GM19351 (cell line): Measurements from ENCODE around the gene CETN1.

Experiments used
- ATAC-seq: cut with Tn5 transposase; IDR thresholded peaks from one replicate; pipeline ENCODE4 v1.9.1; 2021; ENCODE audit warnings: mild to moderate bottlenecking, moderate library complexity; ENCODE audit not compliant: unreplicated experiment

The CETN1 gene

GRCh38 chr18:574865-575645, 5.1 kb upstream of the CETN1 start:
- ATAC-seq = no peak

DNA sequence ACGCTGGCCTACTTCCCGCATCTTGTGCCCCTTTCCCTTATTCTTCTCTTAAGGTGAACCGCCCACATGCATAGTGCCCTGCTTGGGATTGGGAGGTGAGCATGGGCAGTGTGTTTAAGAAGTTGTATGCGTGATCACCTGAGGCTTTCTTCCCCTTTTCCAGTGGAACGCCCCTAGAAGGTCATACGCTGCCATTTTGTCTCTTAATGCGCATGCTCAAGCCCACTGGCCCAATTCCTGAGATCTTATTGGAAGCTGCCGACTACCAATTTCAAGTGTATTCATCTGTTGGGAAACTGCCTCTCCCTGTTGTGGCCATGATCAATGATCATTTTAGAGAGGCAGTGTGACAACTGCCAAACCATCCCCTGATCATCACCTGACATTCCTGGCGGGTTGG, 3.3 kb upstream of the CETN1 start:
- ATAC-seq = no peak

DNA sequence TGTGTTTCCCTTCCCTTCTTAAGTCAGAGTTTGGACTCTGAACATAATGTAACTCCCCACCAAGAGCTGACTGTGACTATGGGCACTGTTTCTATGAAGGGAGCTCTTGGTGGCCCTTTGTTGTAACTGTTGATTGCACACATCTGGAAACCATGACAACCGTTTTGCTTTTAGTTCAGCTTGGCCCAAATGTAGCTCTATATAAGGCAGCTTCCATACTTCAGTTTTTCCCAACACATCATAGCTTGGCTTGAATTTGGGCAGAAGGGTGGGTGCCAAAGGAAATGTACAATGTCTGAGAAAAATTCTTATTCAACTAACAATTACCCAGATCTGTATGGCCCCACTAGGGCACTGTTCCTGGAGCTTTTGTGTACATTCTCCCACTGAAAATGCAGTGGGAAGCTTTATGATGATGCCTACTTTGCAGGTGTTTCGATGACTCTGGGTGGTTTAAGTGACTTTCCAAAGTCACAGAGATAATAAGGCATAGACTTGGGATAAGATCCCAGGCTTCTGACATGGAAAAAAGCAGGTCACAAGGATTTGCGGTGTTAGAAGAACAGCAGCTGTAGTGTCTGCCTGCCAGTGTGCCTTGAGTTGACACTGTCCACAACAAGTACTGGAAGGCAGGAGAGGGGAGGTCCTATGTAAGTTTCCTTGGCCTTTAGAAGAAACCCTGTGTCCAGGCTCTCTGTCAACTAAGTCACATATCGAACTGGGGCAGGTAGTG, 2.4 kb upstream of the CETN1 start:
- no peak for ATAC-seq

- ATAC-seq = no peak
These were observed 942 bp upstream of the CETN1 start for GRCh38 chr18:579238-579637.

DNA sequence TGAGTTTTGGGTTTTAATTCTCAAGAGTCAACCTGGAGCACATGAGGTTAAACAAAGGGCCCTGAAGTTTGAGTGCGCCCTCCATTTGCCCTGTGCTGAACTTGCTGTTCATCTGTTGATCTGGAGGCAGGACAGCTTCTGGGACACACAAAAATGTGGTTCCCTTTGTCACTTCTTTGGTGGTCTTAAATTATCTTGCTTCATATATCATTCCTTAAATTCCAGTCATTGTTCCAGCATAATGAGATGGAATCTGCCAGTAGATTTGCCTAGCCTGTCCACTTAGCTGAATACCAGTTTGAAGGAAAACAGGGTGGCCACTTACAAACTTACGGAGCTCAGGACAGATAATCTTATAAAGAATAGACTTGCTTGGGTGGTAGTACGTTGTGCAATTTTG, 916 bp downstream of the CETN1 start:
- ATAC-seq = no peak

- no peak for ATAC-seq
These were observed 2.3 kb downstream of the CETN1 start for GRCh38 chr18:582465-582864.

DNA sequence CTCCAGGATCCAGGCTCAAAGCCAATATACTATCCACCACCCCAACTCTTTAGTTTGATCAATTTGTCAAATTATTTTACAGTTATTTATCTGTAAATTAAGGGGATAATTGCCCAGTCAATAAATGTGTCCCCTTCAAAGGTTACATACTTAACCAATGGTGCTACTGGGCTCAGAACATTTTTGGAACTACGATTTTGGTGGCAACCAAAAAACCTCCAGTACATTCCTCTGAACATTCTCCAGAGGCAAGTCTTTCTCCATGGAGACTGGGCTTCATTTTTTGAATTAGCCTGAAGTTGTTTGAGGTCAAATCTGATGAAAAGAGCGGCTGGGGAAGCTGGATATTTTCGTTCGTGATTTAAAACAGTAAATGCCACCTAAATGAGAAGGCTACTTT, 14.9 kb downstream of the CETN1 start:
- ATAC-seq = no peak

- no peak for ATAC-seq
These were observed 15.4 kb downstream of the CETN1 start for GRCh38 chr18:595571-595970.

DNA sequence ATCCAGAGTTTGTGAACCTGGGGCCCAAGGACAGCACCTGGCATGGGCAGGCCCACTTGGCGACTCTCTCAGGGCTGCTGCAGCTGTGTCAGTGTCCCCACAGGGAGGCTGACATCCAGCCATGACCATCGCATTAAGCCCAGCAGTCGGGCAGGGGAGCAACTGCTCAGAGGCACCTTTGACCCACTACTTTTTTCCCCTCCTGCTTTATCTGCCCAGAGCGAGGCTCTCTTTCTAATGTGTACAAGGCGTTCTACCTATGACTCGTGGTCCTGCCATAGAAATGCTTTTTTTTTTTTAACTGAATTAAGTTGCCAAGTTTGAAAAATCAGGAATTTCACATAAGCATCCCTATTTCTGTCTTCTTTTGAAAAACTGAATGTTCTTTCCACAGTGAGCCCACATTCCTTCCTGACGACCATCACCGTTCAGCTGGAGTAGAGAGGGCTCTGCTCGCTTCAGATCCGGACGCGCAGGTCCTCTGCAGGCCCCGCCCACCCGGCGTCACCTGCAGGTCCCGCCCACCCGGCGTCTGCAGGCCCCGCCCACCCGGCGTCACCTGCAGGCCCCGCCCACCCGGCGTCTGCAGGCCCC, 16.2 kb downstream of the CETN1 start:
- ATAC-seq = peak; percentile 83

- ATAC-seq = no peak
These were observed 18.0 kb downstream of the CETN1 start for GRCh38 chr18:598124-598589.

- ATAC-seq = no peak
These were observed 19.9 kb downstream of the CETN1 start for GRCh38 chr18:600107-600506.

DNA sequence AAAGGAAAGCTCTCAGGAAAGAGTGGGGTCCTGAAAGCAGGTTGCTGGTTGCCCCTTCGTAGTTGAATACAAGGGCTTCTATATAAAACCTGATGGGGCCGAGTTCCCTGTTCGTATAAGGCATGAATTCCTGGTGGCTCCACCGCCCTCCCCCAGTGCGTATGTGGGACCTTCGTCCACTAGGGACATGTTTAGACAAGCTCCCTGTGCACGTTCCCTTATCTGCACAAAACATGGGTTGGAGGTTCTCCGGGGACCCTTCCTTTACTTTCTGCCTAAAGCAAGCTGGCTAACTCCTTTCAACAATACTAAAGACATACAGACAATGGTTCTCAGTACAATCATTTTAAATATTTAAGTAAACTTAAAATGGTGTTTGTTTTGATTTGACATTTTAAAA, 24.6 kb downstream of the CETN1 start:
- no peak for ATAC-seq

GRCh38 chr18:607930-608329, 27.8 kb downstream of the CETN1 start:
- ATAC-seq = no peak

GRCh38 chr18:610214-610928, 30.2 kb downstream of the CETN1 start:
- ATAC-seq = no peak

- ATAC-seq = no peak
These were observed 32.0 kb downstream of the CETN1 start for GRCh38 chr18:612156-612555.

DNA sequence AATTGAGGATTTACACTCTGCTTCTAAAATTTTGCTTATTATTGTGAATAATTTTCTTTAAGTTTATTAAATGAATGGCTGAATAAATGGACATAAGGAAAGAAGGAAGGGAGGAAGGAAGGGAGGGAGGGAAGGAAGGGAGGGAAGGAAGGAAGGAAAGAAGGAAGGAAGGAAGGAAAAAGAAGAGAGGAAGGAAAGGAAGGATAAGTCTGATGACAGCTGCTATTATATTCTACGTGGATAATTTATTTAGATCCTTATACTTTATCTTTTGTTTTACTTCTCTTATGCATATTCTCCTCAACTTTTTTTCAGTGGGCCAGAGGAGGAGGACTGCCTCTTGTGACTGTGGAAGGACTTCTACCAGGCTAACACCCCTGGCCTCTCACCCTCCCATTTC, 34.0 kb downstream of the CETN1 start:
- no peak for ATAC-seq

DNA sequence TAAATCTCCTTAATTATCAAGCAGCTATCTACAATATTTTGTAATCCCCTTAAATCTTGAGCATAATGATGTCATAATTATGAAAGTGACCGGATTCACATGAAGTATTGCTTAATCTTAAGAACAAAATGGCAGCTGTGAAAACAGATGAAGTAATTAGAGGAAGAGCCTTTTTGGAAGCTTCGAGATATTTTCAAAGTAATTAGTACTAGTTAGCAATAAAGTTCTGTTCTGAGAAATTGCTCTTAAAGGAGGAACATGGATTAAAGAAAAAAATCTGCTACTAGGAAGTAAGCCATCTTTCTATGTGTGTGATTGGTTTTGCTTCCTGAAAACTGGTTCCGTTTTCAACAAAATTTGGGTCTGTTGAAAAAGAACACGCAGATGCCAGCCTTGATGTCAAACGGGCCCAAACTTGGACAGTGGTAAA, 34.9 kb downstream of the CETN1 start:
- no peak for ATAC-seq

DNA sequence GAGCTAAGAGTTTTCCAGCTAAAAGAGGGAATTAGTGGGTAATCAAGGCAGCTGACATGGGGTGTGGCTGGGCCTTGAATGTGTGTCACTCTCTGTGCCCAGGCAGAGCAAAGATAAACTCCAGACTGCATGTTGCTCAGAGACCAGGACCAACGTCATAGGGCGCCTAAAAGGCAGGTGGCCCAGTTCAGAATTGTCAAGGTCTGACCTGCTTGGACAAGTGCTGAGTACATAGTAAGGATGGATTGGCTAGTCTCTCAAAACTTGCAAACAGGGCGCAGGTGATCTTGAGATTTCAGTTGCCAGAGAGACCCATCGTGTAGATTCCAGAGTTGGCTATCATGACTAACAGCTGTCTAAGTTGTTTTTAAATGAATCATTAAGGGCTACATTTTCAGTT, 35.6 kb downstream of the CETN1 start:
- ATAC-seq = no peak

- ATAC-seq = peak; percentile 75
These were observed 36.3 kb downstream of the CETN1 start for GRCh38 chr18:616380-616995.

DNA sequence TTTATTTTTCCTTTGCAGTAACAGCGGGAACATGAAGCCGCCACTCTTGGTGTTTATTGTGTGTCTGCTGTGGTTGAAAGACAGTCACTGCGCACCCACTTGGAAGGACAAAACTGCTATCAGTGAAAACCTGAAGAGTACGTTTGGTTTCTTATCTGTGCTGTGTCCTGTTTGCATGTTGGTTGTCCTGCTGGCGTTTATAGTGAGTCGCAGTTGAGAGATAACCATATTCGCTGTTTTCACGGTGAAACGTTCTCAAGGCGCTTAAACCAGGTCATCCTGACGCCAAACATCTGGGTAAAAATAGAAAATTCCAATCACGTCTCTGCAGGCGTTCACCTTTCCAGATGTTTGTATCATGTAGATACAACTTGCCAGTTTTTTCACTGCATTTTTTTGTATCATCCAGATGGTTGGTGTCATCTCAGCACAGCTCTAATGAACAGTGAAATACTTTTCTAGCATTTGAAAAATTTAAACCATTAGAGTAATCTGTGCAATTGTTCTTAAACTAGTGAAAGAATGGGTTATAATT, 37.9 kb downstream of the CETN1 start:
- ATAC-seq = no peak

DNA sequence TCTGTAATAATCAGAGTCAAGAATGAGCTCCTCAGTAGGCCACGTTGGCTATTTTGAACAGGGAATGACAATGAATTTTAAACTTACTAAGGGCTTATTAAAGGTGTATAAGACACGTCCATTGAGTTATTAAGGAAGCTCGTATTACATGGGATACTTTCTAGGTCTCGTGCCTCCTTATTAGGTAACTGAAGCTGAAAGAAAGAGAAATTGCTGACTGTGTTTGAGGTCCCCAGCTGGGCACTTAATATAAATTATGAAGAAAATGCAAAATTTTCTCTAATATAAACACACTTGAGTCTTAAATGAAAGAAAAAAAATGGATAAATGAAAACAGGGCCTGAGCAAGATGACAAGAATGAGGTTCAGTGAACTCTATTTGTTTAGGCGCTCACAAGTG, 38.4 kb downstream of the CETN1 start:
- no peak for ATAC-seq
